Measurements from ENCODE around the gene EPB41L4A. TPM values are rescaled to one million over a fixed set of nuclear protein-coding genes. Genes with fewer than 3 reads are reported as not detected.

The EPB41L4A gene, protein sequence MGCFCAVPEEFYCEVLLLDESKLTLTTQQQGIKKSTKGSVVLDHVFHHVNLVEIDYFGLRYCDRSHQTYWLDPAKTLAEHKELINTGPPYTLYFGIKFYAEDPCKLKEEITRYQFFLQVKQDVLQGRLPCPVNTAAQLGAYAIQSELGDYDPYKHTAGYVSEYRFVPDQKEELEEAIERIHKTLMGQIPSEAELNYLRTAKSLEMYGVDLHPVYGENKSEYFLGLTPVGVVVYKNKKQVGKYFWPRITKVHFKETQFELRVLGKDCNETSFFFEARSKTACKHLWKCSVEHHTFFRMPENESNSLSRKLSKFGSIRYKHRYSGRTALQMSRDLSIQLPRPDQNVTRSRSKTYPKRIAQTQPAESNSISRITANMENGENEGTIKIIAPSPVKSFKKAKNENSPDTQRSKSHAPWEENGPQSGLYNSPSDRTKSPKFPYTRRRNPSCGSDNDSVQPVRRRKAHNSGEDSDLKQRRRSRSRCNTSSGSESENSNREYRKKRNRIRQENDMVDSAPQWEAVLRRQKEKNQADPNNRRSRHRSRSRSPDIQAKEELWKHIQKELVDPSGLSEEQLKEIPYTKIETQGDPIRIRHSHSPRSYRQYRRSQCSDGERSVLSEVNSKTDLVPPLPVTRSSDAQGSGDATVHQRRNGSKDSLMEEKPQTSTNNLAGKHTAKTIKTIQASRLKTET
- total RNA-seq (ENCODE audit: low replicate concordance) = 0.35 and 3.7 TPM in 2 replicates

DNA sequence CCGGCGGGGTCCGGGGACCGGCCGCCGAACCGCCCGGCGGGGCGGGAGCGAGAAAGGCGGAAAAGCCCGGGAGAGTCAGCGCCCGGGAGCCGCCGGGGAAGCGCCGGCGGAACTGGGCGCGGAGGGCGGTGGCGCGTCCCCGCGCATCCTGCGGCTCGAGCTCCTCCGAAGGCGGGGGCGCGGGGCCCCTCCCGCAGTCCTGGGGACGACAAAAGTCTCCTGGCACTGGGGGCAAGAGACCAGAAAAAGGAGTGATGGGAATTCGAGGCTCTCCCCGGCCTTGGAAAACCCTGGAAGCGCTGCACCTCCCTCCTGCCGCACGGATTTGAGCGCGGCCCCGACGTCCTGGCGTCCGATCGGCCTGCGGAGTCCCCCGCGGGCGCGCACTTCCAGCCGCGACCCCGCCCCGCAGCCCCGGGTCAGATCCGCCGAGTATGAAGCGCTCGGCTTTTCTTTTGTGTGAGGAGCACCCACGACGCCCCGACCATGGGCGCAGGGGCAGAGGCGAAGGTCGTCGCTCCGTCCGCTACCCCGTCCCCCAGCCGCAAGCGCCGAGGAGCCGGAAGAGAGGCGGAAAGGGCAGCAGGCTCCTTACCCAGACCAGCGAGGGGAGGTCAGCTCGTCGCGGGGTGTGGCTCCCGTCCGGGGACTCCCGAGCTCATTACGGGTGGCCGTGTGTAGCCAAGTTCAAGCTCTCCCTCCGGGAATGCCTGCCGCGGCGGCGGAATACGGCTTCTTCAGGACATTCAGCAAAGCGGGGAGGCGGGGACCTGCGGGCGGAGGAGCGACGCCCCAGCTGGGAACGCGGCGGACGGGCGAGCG, at the start of gene EPB41L4A:
EPB41L4A (minus strand) TSS at position 114 of the 822 bp plus-strand sequence. CDS start 238 bp downstream, outside the sequence.

